Smooth muscle cell (in vitro differentiated cells): ENCODE measurements around the gene MYF5. TPM values are rescaled to one million over a fixed set of nuclear protein-coding genes. Genes with fewer than 3 reads are reported as not detected.
"Not testable (repeated sequence)": the region's sequence is repeated elsewhere in the genome, so short reads cannot be mapped to it uniquely, and the experiment has no call there.

ENCODE experiments used
- DNase-seq: peaks from one replicate; lab custom pipeline; 2025; ENCODE audit not compliant: unreplicated experiment; lab: John Stamatoyannopoulos, UW
- H2AFZ ChIP-seq: fragments of 200-600 bp; sonication (generic); 2 replicates; pipeline ENCODE4 v1.6.0; 2016; ENCODE audit warnings: antibody characterized with exemption, low read depth, mild to moderate bottlenecking
- H3F3A ChIP-seq: fragments of 200-600 bp; sonication (generic); 2 replicates; pipeline ENCODE4 v1.6.0; 2017; ENCODE audit warnings: antibody characterized with exemption, low read depth
- H3K27ac ChIP-seq: fragments of 200-600 bp; sonication (generic); 2 replicates; pipeline ENCODE4 v1.5.1; 2016; ENCODE audit warnings: low read depth, mild to moderate bottlenecking
- H3K27me3 ChIP-seq: fragments of 200-600 bp; sonication (generic); 2 replicates; pipeline ENCODE4 v1.6.1; 2016; ENCODE audit warnings: low read depth, mild to moderate bottlenecking
- H3K36me3 ChIP-seq: fragments of 200-600 bp; sonication (generic); 2 replicates; pipeline ENCODE4 v1.5.1; 2016; ENCODE audit warnings: low read depth
- H3K4me1 ChIP-seq: fragments of 200-600 bp; sonication (generic); 2 replicates; pipeline ENCODE4 v1.5.1; 2016; ENCODE audit warnings: low read depth
- H3K4me2 ChIP-seq: fragments of 200-600 bp; sonication (generic); 2 replicates; pipeline ENCODE4 v1.6.0; 2016; ENCODE audit warnings: mild to moderate bottlenecking
- H3K4me3 ChIP-seq: fragments of 200-600 bp; sonication (generic); 2 replicates; pipeline ENCODE4 v1.5.1; 2016; ENCODE audit warnings: mild to moderate bottlenecking
- H3K79me2 ChIP-seq: fragments of 200-600 bp; sonication (generic); 2 replicates; pipeline ENCODE4 v1.6.0; 2016; ENCODE audit warnings: low read depth, mild to moderate bottlenecking
- H3K9ac ChIP-seq: fragments of 200-600 bp; sonication (generic); 2 replicates; pipeline ENCODE4 v1.6.0; 2016; ENCODE audit warnings: low read depth
- H3K9me3 ChIP-seq: fragments of 200-600 bp; sonication (generic); replicated peaks from 2 replicates; pipeline ENCODE4 v1.5.1; 2016; ENCODE audit warnings: low read depth
- H4K20me1 ChIP-seq: fragments of 200-600 bp; sonication (generic); 2 replicates; pipeline ENCODE4 v1.6.0; 2016; ENCODE audit warnings: low read depth
- CTCF ChIP-seq: fragments of 200-600 bp; sonication (generic); IDR thresholded peaks from 2 replicates; pipeline ENCODE4 v1.5.1; 2017; ENCODE audit warnings: borderline replicate concordance, mild to moderate bottlenecking, antibody characterized with exemption; ENCODE audit not compliant: insufficient read depth, poor library complexity, severe bottlenecking
- WGBS: methylation state at CpG from one replicate; pipeline ENCODE4 v1.1.7; 2016; ENCODE audit warnings: low lambda C conversion rate; 5-methylcytosine and 5-hydroxymethylcytosine counted together
- polyA plus RNA-seq: library from polyadenylated mRNA; unstranded; fragments of >200 nt; fragmentation: Nextera tagmentation; extraction: Ambion mirVana; gene quantifications from 2 replicates; pipeline ENCODE4 v1.2.1, GENCODE V29; 2016
- total RNA-seq: library from RNA; depleted of rRNA; stranded (reverse); fragments of >200 nt; gene quantifications from 2 replicates; pipeline ENCODE4 v1.2.3, GENCODE V29; 2014

MYF5 gene
- total RNA-seq (not detected in 2 replicates), polyA plus RNA-seq (not detected in 2 replicates)

DNA sequence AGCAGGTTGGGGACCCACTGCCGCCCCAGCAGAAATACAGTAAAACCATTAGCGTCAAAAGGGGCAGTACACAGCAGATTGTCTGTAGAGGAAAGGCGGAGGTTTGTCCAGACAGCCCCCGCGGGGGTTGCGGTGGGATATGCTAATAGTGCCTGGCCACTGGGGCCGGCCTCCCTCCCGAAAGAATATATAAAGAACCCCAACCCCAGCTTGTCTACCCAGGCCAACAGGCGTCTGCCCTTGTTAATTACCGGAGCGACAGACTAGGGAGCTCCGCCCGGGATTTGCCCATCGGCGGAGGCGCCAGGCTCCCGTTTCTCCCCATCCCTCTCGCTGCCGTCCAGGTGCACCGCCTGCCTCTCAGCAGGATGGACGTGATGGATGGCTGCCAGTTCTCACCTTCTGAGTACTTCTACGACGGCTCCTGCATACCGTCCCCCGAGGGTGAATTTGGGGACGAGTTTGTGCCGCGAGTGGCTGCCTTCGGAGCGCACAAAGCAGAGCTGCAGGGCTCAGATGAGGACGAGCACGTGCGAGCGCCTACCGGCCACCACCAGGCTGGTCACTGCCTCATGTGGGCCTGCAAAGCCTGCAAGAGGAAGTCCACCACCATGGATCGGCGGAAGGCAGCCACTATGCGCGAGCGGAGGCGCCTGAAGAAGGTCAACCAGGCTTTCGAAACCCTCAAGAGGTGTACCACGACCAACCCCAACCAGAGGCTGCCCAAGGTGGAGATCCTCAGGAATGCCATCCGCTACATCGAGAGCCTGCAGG is at the start of gene MYF5:
MYF5 (plus strand) TSS at position 217 of the 774 bp plus-strand sequence; CDS start at position 369, 152 bp downstream.
- no peaks in the 10 kb centered on the region for H4K20me1 ChIP-seq
- no peak within 1 kb of the TSS for H2AFZ ChIP-seq
- no peak within 1 kb of the TSS for H3K27ac ChIP-seq
- DNase-seq: no peak
- H3K9ac ChIP-seq: no peak within 1 kb of the TSS
- peaks cover 7% of the 10 kb centered on the region for H3K4me1 ChIP-seq
- H3K4me3 ChIP-seq: no peak within 1 kb of the TSS
- no peak within 1 kb of the TSS for H3K4me2 ChIP-seq
- WGBS: 92% methylated on average over 45 of the region's 45 CpGs
- no peaks in the 10 kb centered on the region for H3K9me3 ChIP-seq
- H3F3A ChIP-seq: no peaks in the 10 kb centered on the region
- no peak for TF ChIP-seq CTCF
- H3K27me3 ChIP-seq: peaks cover 53% of the 10 kb centered on the region
- no peaks in the 10 kb centered on the region for H3K79me2 ChIP-seq
- no peaks in the 10 kb centered on the region for H3K36me3 ChIP-seq

DNA sequence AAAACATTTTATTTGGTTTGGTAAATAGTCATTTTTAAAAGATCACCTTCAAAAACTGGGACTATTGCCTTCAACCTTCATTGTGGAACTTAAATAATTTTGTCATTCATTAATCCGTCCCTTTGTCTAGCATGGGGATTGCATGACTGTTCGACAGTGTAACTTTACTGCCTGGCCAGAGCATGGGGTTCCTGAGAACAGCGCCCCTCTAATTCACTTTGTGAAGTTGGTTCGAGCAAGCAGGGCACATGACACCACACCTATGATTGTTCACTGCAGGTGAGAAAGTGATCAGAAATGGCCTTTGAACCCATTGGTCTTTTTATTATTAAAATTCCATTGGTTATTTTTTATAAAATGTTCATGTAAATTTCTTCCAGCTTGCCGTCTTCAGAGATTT is 46.5 kb upstream of the MYF5 start:
- no peaks in the 10 kb centered on the region for H3F3A ChIP-seq
- H2AFZ ChIP-seq: no peak overlapping the region
- no peak overlapping the region for H3K4me2 ChIP-seq
- no peaks in the 10 kb centered on the region for H3K9me3 ChIP-seq
- H3K9ac ChIP-seq: no peak overlapping the region
- no peak for TF ChIP-seq CTCF
- H3K4me3 ChIP-seq: no peak overlapping the region
- H3K4me1 ChIP-seq: no peaks in the 10 kb centered on the region
- no peaks in the 10 kb centered on the region for H3K36me3 ChIP-seq
- 84% methylated on average over 5 of the region's 5 CpGs for WGBS
- DNase-seq: no peak
- no peaks in the 10 kb centered on the region for H4K20me1 ChIP-seq
- H3K79me2 ChIP-seq: no peaks in the 10 kb centered on the region
- H3K27ac ChIP-seq: no peak overlapping the region
- no peaks in the 10 kb centered on the region for H3K27me3 ChIP-seq

GRCh38 chr12:80676042-80676636 is 40.6 kb upstream of the MYF5 start:
- DNase-seq, H3K9me3 ChIP-seq, H2AFZ ChIP-seq, H3K9ac ChIP-seq, H3K4me2 ChIP-seq, H3K27me3 ChIP-seq, H3K4me3 ChIP-seq, H3K36me3 ChIP-seq, H3F3A ChIP-seq, H3K27ac ChIP-seq, H4K20me1 ChIP-seq, H3K79me2 ChIP-seq, H3K4me1 ChIP-seq: not testable (repeated sequence)
- 94% methylated on average over 13 of the region's 13 CpGs for WGBS

- no peak for DNase-seq
- Histone ChIP-seq H3K4me3 (no peak overlapping the region), H3K79me2 (no peaks in the 10 kb centered on the region), H3K9me3 (no peaks in the 10 kb centered on the region), H3F3A (no peaks in the 10 kb centered on the region), H4K20me1 (no peaks in the 10 kb centered on the region), H2AFZ (no peak overlapping the region), H3K9ac (no peak overlapping the region), H3K4me2 (no peak overlapping the region), H3K4me1 (no peaks in the 10 kb centered on the region), H3K27me3 (no peaks in the 10 kb centered on the region), H3K27ac (no peak overlapping the region), H3K36me3 (no peaks in the 10 kb centered on the region)
- TF ChIP-seq CTCF: no peak
- 92% methylated on average over 1 of the region's 1 CpG for WGBS
Observed at GRCh38 chr12:80676856-80677255, 39.9 kb upstream of the MYF5 start.
